Measurements from ENCODE around the gene ADPRS.

Gene ADPRS

GRCh38 chr1:36124404-36125128, 35.9 kb downstream of the ADPRS start:
- TF ChIP-seq POLR2AphosphoS5 (IDR thresholded peaks at IDR 0.05; ENCODE audit: low read depth, low read length): no peak
- TF ChIP-seq FOXP2 (optimal IDR thresholded peaks at IDR 0.05; ENCODE audit: borderline replicate concordance, extremely low read depth, extremely low read length, insufficient read depth): no peak
- TF ChIP-seq REST (IDR thresholded peaks at IDR 0.05; ENCODE audit: insufficient read depth in 1 of 2, low read depth in 2 of 2, low read length in 2 of 2): no peak
- TF ChIP-seq SIN3A (IDR thresholded peaks at IDR 0.05; ENCODE audit: borderline replicate concordance, insufficient read depth, low read length): no peak
- TF ChIP-seq TAF1 (IDR thresholded peaks at IDR 0.05; ENCODE audit: borderline replicate concordance, insufficient read depth, low read length): no peak

- TF ChIP-seq SIN3A (IDR thresholded peaks at IDR 0.05; ENCODE audit: borderline replicate concordance, insufficient read depth, low read length) (no peak), TAF1 (IDR thresholded peaks at IDR 0.05; ENCODE audit: borderline replicate concordance, insufficient read depth, low read length) (no peak), FOXP2 (optimal IDR thresholded peaks at IDR 0.05; ENCODE audit: borderline replicate concordance, extremely low read depth, extremely low read length, insufficient read depth) (no peak), REST (IDR thresholded peaks at IDR 0.05; ENCODE audit: insufficient read depth in 1 of 2, low read depth in 2 of 2, low read length in 2 of 2) (no peak), POLR2AphosphoS5 (IDR thresholded peaks at IDR 0.05; ENCODE audit: low read depth, low read length) (no peak)
Measured at GRCh38 chr1:36125129-36125991, 36.7 kb downstream of the ADPRS start, which contains the start of gene COL8A2. Gene COL8A2 (minus strand): TSS chr1:36125222. CDS start chr1:36100242, 24,980 bp downstream.

- TF ChIP-seq REST (IDR thresholded peaks at IDR 0.05; ENCODE audit: insufficient read depth in 1 of 2, low read depth in 2 of 2, low read length in 2 of 2) (no peak), FOXP2 (optimal IDR thresholded peaks at IDR 0.05; ENCODE audit: borderline replicate concordance, extremely low read depth, extremely low read length, insufficient read depth) (no peak), POLR2AphosphoS5 (IDR thresholded peaks at IDR 0.05; ENCODE audit: low read depth, low read length) (no peak), TAF1 (IDR thresholded peaks at IDR 0.05; ENCODE audit: borderline replicate concordance, insufficient read depth, low read length) (no peak), SIN3A (IDR thresholded peaks at IDR 0.05; ENCODE audit: borderline replicate concordance, insufficient read depth, low read length) (no peak)
Measured at GRCh38 chr1:36126005-36126716, 37.5 kb downstream of the ADPRS start.

DNA sequence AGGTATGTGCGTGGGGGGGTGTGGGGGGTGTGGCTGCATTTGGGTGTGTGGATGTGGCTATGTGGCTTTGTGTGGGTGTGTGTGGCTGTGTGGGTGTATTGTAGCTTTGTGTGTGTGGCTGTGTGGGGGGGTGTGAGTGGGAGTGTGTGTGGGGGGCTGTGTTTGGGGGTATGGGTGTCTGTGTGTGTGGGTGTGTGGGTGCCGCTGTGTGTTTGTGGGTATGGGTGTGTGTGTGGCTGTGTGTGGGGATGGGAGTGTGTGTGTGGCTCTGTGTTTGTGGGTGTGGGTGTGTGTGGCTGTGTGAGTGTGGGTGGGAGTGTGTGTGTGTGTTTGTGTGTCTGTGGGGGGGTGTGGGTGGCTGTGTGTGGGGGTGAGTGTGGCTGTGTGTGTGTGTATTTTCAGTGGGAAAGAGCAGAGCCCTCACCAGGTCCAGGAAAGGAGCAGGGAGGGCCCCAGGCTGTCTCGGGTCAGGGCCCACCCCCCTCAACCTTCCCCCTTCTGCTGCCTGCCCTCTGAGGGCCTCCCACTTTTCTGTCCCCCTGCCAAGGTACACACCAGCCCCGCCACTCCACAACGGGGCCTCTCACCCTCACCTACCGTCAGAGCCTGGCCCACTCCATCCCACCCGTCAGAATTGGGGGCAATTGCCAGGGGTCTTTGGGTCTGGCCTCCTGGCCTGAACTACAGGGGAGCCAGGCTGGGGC, 38.3 kb downstream of the ADPRS start:
- TF ChIP-seq REST (IDR thresholded peaks at IDR 0.05; ENCODE audit: insufficient read depth in 1 of 2, low read depth in 2 of 2, low read length in 2 of 2) (no peak), TAF1 (IDR thresholded peaks at IDR 0.05; ENCODE audit: borderline replicate concordance, insufficient read depth, low read length) (no peak), FOXP2 (optimal IDR thresholded peaks at IDR 0.05; ENCODE audit: borderline replicate concordance, extremely low read depth, extremely low read length, insufficient read depth) (no peak), SIN3A (IDR thresholded peaks at IDR 0.05; ENCODE audit: borderline replicate concordance, insufficient read depth, low read length) (no peak), POLR2AphosphoS5 (IDR thresholded peaks at IDR 0.05; ENCODE audit: low read depth, low read length) (no peak)
